A172 (cell line): ENCODE results near the gene CCR1. TPM values are rescaled to one million over a fixed set of nuclear protein-coding genes. Genes with fewer than 3 reads are reported as not detected.

ENCODE experiments used
- DNase-seq: peaks from one replicate; pipeline ENCODE4 v3.0.0-alpha.2; 2015; ENCODE audit warnings: low spot score
- total RNA-seq: library from RNA; depleted of rRNA; stranded (reverse); fragments of >200 nt; shearing (Covaris generic); gene quantifications from 2 replicates; pipeline ENCODE4 v1.2.3, GENCODE V29; 2014; rRNA removed

Gene CCR1
- total RNA-seq: not detected in 2 replicates

DNA sequence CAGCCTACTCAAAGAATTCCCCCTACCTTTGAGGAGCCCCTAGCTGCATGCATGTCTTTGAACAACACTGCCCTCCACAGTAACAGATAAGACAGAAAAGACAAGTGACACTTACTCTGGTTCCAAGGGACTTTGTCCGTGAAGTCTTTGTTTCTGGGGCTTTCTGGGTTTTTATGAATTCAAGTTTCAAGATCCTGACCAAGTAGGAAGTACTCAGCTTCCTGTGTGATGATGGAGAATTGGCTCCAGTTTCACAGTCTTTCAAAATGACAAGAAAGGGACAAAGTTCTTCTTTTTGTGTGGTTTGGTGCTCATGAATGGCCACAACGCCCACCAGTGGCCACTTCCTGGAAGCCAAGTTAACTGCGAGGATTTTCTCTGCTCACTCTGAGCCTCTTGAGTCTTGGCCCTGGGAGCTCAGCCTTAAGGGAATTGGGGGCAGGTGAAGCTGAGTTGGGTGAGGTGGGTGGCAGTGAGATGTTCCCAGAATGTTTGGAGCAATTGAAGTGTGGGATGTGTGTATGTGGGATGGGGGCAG, at the start of gene CCR1:
Gene CCR1 (minus strand): TSS at position 147 of the 538 bp plus-strand sequence. CDS start 4,000 bp downstream, outside the sequence.
- peak; percentile 28 for DNase-seq

DNA sequence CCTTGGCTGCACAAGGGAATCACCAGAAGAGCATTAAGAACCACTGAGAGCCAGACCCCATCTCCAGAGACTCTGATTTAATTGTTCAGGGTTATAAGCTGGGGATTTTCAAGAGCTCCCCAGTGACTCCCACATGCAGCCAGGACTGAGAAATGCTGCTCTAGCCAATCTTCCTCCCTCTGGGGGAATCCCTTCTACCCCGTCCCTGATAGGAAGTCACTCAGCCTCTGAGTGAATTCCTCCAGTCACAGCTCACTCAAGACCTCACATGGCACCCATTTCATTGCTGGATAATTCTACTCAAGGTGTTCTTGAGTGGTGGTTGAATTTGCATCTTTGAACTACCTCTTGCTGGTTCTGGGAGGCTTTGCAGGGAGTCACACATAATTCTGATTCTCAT, 44.9 kb upstream of the CCR1 start:
- no peak for DNase-seq

DNA sequence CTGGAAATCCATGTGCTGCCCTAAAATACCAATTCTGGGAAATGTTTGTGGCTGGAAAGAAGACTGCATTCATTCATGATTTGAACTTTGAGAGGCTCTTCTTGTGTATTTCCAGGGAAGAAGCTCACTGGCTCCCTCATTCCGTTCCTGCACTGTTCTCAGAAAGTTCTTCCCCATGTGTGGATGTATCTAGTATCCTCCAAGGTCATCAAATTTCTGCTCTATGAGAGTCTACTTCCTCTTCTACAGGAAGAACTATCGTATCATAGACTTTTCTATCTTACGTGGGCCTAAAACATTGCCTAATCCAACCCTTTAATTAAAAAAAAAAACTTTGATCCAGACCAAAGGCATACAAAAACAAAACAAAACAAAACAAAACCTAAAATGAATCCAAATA, 37.0 kb upstream of the CCR1 start:
- no peak for DNase-seq

DNA sequence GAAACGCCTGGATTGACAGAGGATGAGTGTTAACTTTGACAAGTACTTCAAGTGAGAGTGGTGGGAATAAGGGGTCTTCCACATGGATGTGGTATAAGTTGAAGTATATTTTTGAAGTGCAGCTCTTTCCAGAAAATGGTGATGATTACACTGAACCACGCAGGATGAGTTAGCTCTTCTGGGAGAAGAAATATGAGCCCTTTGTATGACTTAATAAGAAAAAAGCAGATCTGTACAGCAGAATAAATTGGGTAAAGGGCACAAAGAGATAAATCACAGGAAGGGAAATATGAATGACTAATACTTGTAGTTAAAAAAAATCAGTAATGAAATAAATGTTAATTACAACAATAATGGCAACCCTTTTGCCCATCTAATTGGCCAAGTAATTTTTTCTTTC, 35.4 kb upstream of the CCR1 start:
- DNase-seq: no peak

DNA sequence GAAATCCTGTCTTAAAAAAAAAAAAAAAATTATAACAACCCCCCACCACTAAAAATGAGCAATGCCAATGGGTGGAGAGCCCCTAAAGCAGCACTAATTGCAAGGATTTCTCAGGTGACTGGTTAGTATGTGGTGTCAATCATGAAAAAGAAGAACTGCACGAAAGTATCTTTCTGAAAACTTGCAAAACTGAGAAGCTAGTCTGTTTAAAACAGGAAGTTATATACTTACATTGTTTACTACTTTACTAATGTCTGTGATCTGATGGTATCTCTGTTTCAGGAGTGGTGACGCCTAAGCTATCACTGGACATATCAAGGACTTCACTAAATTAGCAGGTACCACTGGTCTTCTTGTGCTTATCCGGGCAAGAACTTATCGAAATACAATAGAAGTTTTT, 34.0 kb upstream of the CCR1 start, which contains the start of gene CCR3:
Gene CCR3 (plus strand): TSS at position 341 of the 400 bp plus-strand sequence. CDS start 22,699 bp downstream, outside the sequence.
- DNase-seq: no peak

DNA sequence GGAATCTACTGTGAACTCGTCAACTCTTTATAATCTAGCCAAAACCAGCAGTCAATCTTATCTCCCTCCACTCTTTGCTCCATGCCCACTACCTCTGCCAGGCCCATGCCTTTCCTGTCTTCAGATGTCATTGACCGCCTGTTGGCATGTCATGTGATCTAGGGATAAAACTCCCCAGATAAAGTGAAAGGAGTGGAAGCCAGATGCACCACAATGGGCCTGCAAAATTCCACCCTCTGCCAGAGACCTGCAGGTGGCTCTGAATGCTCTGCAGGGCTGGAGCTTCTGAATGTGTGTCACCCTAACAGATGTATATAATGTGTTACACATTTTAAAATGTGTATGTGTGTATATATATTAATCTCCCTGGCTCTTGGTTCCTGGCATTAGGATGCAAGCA, 31.8 kb upstream of the CCR1 start:
- no peak for DNase-seq

DNA sequence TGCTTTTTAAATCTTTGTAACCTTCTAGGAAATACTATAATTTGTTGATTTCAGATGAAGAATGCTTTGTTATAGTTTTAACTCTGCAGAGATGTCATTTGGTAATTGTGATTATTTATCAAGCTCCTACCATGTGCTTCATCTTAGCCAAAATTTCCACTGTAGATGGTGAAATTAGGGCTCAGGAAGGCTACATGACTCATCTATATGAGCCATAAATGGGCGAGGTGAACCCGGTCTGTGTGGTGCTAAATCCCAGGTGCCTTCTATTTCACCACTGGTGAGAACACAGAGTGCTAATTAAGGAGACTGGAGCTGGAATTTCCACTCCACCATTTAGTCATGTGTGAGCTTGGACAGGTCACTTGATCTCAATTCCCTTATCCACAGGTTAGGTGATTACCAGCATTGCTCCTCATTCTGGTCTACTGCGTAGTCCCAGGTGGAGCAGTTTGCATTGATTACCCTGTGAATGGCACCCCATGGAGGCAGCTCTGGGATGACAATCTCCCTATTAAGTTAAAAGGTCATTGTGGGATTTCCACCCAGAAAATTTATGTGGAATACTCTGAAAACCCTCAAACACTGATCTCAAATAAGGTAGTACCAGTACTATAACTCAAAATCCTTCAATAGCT, 31.3 kb upstream of the CCR1 start:
- no peak for DNase-seq

DNA sequence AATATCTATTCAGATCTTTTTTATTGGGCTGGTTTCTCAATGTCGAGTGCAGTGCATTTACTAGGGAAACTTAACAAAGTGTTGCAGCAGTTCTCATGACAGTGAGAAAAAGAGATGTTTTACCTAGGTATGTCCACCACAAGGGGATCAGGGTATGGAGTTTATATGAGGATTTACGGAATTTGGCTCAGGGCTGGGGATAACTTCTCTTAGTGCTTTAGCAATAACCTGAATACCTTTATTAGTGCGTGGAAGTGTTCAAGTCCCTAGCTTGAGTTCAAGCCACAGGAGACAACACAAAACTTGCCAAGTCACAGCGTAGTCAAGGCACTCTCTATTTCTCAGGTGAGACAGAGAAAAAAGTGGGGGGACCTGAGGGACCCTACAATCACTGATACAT, 30.3 kb upstream of the CCR1 start:
- no peak for DNase-seq

DNA sequence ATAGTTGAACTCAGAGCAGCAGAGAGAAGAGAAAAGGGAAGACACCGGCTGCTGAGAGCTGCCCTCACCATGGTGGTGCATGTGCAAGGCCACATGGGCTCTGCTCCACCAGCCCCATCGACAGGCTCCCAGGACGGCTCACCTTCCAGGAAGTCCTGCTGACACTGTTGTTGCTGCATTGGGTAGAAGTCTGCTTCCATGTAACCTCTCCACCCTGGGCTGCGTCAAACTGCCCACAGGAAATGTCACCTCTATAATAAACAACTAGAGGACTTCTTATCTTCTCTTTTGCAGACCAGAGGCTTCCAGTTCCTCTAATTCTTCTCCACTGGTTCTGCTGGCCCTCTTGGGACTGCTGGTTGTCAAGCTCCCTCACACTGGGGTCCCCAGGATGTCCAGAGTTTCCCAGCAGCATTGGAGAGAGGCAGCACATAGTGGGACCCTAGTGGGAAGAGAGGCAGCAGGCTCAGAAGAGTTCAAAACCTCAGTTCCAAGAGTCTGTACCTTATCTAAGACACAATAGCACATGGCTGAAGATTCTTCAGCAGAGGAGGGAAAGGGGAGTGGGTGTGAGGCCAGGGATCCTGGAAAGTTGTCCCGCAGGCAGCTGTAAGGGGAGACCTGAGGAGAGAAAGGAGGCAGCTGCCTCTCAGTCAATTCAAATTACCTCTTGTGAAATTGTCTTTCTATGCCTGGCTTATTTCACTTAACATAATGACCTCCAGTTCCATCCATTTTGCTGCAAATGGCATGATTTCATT, 28.4 kb upstream of the CCR1 start:
- DNase-seq: no peak

DNA sequence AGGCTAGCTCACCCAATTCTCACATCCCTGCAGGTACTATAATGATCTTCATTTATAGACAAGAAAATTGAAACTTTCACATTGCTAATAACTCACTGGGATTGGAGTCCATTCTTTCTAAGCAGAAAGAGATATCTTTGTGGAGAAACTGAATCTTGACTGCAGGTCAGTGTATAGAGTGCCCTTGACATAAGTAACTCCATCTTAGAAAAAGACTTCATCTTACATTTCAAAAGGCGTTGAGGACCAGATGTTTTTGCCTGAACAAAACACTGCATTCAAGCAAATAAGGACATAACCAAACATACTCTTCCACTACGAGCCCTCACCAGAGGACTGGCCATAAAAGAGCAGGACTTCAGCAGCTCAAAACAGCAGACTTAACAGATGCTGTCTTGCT, 27.3 kb upstream of the CCR1 start:
- no peak for DNase-seq

DNA sequence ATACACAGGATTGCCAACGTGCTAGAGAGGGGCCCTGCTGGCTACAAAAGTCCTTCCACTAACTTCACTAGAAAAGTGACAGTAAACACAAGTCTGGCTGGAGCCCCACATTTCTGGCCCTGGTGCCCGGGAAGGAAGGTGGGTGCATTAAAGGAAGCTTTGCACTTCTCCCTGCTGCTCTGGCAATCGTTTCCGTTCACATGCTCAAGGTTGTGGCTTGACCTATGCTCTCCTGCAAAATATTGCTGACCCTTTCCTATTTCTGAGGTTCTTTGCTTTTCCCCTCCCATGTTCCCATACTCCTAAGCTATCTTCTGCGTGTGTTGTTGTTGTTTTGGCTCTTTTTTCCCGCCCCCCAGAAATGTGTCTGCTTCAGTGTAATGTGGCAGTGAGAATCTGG, 25.1 kb upstream of the CCR1 start:
- no peak for DNase-seq

DNA sequence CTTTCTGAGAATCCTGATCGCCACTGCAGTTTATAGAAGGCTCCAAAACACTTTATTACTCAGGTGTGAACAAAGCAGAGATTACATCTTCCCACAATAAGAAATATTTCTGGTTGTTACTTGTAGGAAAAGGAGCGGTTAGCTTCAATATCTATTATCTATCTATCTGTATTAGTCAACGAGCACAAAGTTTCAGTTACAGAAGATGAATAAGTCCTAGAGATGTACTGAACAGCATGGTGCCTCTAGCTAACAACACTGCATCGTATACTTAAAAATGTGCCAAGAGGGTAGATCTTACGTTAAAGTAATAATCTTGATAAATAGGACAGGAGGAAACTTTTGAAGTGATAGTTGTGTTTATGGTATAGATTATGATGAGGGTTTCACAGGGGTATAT, 23.2 kb upstream of the CCR1 start:
- no peak for DNase-seq

DNA sequence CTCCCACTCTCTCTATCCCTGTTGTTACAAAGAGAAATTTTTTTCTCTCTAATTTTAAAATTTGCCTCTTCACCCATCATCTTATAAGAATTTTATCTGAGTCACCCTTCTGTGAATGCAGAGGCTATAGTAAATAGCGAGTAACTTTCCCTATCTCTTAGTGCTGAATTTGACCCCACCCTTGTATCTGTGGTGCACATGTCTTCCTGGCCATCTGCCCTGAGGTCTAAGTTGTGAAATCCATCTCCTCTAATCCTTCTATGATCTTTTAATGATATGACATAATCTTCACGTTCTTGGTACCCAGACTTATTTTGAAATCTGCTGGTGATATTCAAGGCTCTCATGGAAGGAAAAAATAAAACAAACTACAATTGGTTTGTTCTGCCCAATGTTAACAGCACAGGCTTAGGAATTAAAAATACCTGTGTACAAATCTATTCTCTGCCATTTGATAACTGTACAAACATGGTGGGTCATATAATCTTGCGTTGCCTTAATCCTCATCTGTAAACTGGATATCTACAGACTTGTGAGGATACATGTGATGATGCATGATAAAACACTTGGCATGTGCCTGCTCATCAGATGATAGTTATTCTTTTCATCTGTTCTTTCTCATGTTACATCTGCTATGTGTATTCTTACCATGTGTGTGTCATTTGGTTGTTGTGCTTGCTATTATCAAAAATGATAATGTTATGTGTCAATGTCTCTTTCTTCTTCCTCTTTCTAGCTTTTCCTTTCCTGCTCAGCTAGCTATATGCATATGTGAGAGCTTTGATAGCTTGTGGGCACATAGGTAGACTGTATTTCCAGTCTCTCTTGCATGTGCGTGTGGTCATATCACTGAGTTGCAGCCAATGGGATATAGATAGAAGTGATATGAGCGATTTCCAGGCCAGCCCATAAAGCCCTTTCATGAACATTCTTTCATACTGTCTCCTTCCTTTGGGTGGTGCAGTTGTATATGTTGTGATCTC, 20.4 kb upstream of the CCR1 start:
- DNase-seq: peak; percentile 79

DNA sequence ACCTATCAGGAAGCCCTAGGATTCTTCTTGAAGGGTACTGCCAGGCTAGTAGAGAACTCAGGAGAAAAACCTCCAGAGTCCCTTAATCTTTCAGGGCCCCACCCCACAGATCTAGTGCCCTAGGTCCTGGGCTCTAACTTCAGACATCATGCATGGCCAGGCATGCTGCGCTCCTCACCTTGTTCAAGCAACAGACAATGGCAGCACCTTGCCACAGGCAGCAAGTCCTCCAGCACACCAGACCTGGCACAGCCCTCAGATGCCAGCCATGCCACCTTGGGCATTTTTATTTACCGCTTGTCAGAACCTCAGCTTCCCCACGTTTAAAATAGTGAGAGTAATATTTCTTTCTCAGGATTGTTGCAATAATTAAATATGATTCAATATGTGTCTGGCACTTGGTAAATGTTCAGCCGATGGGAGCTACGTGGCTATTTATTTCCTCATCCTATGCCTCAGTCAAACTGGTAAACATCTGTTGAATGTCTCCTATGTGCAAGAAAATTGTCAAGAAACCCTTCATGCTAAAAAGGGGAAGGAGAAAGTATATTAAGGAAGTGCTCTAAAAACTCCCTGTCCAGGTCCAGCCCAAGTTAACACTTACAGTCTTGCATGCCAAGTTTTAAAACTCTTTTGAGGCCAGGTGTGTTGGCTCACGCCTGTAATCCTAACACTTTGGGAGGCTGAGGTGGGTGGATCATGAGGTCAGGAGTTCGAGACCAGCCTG, 14.5 kb upstream of the CCR1 start:
- no peak for DNase-seq

DNA sequence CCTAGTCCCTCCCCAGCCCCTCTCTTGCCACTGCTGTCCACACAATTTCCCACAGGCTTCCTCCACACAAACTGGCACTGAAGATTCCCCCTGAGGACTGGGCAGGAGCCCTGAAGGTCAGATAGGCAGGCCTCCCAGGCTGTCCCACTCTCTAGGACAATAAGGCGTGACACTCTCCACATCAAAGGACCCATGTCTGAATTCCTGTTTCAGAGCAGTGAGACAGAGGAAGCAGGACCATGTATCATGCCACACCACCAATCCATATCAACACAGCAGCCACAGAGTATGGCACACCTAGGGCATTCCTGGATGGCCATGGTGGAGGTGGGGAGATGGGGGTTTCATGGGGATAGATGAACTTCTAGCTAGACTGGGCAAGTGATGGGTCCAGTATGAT, 13.8 kb upstream of the CCR1 start:
- DNase-seq: no peak

DNA sequence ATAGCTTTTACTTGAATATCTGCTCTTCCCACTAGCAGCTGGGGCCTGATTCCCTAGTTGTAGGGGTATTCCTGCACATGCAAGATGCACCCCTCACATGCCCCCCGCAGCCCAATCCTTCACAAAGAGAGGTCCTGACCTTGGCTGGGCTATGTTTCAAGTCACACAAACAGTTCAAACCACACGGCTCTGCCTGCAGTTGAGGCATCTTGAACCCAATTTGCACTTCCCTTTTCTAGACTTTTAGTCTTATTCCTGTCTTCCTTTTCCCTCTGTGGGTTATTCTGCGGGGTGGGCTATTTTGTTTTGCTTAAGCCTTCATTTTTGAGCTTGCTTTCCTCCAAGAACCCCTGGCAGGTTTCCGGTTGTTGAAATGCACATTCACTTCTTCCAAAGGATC, 13.3 kb upstream of the CCR1 start:
- DNase-seq: no peak

DNA sequence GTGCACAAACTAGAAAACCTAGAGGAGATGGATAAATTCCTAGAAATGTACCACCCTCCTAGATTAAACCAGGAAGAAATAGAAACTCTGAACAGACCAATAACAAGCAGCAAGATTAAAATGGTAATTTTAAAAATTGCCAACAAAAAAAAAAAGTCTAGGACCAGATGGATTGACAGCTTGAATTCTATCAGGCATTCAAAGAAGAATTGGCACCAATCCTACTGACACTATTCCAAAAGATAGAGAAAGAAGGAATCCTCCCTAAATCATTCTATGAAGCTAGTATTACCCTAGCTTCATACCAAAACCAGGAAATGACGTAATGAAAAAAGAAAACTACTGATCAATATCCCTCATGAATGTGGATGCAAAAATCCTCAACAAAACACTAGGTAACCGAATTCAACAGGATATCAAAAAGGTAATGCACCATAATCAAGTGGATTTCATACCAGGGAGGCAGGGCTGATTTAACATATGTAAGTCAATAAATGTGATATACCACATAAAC, 10.1 kb upstream of the CCR1 start:
- DNase-seq: no peak

DNA sequence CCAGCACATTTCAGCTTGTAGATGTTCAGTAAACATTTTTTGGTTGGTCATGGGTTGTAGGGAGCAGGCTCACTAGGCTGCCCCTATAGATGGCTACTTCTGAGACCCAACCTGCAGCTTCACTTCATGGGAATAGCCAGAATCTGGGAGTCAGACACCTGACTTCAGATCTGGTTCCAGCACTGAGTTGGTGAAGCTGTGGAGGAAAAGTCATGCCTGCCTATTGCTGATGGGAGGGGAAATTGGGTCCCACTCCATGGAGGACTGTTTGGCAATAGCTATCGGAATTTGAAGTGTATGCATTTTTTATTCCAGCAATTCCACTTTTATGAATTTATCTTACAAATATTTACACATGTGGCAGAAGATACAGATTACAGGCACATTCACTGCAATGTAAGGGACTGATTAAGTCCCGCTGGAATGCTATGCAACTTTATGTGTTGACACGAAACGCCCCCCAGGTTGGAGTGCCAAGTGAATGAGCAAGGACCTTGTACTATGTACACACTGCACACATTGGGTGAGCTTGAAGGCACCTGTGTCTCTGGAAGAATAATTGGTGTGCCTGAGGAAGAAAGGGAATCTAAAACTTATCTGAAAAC, 7.8 kb upstream of the CCR1 start:
- DNase-seq: no peak

DNA sequence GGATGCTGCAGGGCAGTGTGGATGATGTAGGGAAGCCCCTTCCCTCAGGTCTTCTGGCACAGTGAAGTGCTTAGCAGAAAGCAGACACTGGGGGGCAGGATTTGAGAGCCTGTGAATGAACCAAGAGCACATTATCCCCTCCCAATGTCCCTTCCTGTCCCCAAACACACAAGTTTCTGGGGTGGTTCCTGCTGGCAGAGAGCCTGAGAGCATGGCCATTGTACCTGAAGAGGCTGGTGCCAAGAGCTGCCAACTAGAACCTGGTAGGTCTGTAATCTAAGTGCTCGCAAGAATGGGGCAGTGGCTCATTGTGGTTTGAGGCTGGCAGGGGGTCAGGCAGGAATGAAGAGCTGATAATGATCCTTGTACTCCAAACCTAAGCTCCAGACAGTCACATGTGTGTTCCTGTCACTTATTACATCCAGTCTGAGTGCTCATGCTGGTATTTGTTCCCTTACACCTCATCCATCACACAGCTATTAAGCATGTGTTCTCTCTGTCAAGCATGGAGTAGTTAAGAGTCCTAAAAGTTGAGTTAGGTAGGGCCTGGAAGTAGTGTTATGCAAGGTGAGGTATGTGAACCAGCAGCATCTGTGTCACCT, 6.7 kb upstream of the CCR1 start:
- DNase-seq: peak; percentile 7

DNA sequence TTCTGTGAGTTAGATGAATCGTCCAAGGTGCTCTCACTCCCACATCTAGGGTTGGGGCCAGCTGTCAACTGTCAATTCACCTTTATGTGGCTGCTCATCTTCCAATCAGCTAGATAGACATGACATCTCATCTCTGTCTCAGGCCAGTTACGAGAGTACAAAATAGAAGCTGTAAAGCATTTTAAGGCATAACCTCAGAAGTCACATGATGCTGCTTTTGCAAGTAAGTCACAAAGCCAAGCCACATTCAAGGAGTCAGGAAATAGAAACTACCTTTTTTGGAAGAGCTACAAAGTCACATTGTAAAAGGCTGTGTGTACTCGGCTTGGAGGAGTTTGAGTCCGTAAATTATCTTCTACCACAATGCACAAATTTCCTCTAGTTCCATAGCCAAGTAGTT, 5.1 kb upstream of the CCR1 start:
- DNase-seq: no peak
